Suprapubic skin (tissue), 4 donors: ENCODE results near the gene SSH3.

Experiments used
- EP300 ChIP-seq: sonication (generic); formaldehyde crosslinking; IDR thresholded peaks from one replicate; pipeline ENCODE4 v1.6.1; 2017; ENCODE audit warnings: antibody characterized with exemption
- POLR2A ChIP-seq, 2 donors: fragments of 450-650 bp; IDR thresholded peaks; one replicate each; pipeline ENCODE4 v1.6.1; 2017; ENCODE audit warnings: antibody characterized with exemption in 2 of 2, mild to moderate bottlenecking in 2 of 2, moderate library complexity in 2 of 2
- POLR2AphosphoS5 ChIP-seq, 3 donors: sonication (generic); formaldehyde crosslinking; IDR thresholded peaks; one replicate each; pipeline ENCODE4 v1.6.1; 2017; ENCODE audit warnings: antibody characterized with exemption in 3 of 3
- TF ChIP-seq, protein P1 (sequence below), 2 donors: fragments of 200-600 bp in 1 of 2; fragments of 450-650 bp in 1 of 2; sonication (generic) in 1 of 2; IDR thresholded peaks; one replicate each; pipeline ENCODE4 v1.5.1; 2016 to 2019; ENCODE audit warnings: antibody characterized with exemption in 2 of 2, mild to moderate bottlenecking in 1 of 2, moderate library complexity in 1 of 2

DNA sequence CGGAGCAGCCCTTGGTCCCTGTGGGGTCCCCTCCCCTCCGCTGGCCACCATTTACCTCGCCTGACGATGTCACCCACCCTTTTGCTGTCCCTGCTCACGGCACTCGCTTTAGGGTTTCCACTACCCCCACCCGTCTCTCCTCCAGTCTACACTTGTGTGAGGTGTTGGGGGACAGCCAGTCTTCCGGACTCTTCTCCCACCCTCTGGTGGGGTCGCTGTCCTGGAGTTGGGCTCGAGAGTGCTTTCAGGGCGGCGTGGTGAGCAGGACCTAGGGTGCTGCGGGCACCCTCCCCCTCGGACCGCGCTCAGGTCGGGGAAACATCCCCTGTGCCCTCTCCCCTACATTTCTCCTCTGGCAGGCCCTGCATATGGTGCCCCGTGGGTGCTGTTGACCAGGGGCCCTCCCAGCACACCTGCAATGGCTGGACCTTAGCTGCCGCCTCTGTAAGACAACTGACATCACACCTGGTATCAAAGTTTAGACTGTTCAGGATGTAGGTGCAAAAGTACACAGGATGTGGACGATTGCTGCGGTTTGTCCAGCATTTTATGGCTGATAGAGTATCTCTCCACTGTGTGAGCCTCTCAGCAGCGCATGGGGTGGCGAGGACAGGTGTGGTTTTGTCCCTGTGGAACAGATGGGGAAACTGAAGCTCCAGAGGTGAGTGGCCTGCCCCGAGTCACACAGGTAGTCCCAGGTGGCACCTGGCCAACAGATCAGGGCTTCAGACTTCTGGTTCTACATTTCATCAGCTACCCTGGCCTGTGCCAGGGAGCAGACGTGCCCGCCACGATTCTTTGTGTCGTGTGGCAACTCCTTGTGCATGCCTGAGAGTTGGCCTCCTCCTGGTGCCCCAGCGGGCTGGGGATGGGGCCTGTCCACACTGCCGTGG is 35.9 kb upstream of the SSH3 start:
- TF ChIP-seq POLR2AphosphoS5 (IDR thresholded peaks at IDR 0.05) (no peak), POLR2A (IDR thresholded peaks at IDR 0.05) (no peak), EP300 (no peak)
- TF ChIP-seq, protein P1, sequence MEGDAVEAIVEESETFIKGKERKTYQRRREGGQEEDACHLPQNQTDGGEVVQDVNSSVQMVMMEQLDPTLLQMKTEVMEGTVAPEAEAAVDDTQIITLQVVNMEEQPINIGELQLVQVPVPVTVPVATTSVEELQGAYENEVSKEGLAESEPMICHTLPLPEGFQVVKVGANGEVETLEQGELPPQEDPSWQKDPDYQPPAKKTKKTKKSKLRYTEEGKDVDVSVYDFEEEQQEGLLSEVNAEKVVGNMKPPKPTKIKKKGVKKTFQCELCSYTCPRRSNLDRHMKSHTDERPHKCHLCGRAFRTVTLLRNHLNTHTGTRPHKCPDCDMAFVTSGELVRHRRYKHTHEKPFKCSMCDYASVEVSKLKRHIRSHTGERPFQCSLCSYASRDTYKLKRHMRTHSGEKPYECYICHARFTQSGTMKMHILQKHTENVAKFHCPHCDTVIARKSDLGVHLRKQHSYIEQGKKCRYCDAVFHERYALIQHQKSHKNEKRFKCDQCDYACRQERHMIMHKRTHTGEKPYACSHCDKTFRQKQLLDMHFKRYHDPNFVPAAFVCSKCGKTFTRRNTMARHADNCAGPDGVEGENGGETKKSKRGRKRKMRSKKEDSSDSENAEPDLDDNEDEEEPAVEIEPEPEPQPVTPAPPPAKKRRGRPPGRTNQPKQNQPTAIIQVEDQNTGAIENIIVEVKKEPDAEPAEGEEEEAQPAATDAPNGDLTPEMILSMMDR (IDR thresholded peaks at IDR 0.05): no peak
